LoVo (cell line): ENCODE measurements around the gene TOR1AIP2.

Source experiments
- DNase-seq: peaks from one replicate; pipeline ENCODE4 v3.0.0-alpha.2; 2016; ENCODE audit warnings: low spot score

Gene TOR1AIP2

GRCh38 chr1:179877586-179878265 lies at the start of gene TOR1AIP2:
TSS of gene TOR1AIP2 (minus strand) at chr1:179877803. CDS start at chr1:179852665, 25,138 bp downstream.
- DNase-seq: peak; percentile 85

GRCh38 chr1:179926850-179927205 lies 49.2 kb upstream of the TOR1AIP2 start:
- no peak for DNase-seq

- no peak for DNase-seq
Measured at GRCh38 chr1:179925922-179926849, 48.6 kb upstream of the TOR1AIP2 start.

DNA sequence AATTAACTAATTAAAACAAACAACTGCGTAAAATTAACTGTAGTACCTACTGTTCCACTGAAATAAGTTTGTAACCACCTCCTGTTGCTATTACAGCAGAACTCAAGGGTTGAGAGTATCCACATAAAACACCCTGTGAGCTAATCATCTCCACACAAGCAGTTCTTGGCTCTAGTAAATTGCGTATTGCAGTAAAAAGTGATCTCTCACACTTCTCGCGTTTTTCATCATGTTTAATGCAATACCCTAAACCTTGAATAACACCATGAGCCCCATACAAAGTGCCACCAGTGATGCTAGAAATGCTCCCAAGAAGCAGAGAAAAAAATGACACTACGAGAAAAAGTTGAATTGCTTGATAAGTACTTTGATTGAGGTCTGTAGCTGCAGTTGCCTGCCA lies 47.7 kb upstream of the TOR1AIP2 start:
- no peak for DNase-seq

- no peak for DNase-seq
Measured at GRCh38 chr1:179924268-179924667, 46.7 kb upstream of the TOR1AIP2 start.

- no peak for DNase-seq
Measured at GRCh38 chr1:179923029-179923428, 45.4 kb upstream of the TOR1AIP2 start.

GRCh38 chr1:179921981-179922872 lies 44.6 kb upstream of the TOR1AIP2 start:
- DNase-seq: no peak

DNA sequence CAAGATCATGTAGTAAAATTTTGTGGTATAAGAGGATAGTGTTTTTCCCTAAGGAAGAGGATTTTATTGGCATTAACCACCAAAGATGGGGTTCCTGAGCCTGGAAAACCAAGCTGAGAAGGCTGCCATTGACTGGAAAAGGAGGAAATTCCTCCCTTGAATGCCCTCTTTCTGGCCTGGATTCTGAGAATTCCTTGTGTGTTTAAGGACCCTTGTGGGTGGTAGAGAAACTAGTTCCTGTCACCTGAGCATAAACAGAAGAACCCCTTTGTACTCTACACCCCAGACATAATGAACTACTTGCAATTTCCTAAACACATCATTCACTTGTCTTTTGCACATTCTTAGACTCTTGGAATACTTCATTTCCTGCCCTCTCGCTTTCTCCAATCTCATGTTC lies 43.9 kb upstream of the TOR1AIP2 start:
- DNase-seq: no peak

- no peak for DNase-seq
Measured at GRCh38 chr1:179917601-179918429, 40.2 kb upstream of the TOR1AIP2 start.

GRCh38 chr1:179911812-179912211 lies 34.2 kb upstream of the TOR1AIP2 start:
- no peak for DNase-seq

- no peak for DNase-seq
Measured at GRCh38 chr1:179910934-179911333, 33.3 kb upstream of the TOR1AIP2 start.

DNA sequence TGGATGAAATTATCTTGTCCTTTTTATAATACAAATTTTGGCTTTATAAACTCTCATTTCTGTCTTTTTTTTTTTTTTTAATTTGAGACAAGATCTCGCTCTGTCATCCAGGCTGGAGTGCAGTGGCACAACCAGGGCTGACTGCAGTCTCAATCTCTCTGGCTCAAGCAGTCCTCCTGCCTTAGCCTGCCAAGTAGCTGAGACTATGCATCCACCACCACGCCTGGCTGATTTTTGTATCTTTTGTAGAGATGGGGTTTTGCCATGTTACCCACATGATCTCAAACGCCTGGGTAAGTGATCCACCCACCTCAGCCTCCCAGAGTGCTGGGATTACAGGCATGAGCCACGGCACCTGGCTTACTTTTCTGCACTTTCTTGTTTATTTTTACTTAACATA lies 12.0 kb upstream of the TOR1AIP2 start:
- DNase-seq: no peak

GRCh38 chr1:179888071-179888470 lies 10.5 kb upstream of the TOR1AIP2 start:
- no peak for DNase-seq

GRCh38 chr1:179883745-179884138 lies 6.1 kb upstream of the TOR1AIP2 start:
- DNase-seq: peak; percentile 19

DNA sequence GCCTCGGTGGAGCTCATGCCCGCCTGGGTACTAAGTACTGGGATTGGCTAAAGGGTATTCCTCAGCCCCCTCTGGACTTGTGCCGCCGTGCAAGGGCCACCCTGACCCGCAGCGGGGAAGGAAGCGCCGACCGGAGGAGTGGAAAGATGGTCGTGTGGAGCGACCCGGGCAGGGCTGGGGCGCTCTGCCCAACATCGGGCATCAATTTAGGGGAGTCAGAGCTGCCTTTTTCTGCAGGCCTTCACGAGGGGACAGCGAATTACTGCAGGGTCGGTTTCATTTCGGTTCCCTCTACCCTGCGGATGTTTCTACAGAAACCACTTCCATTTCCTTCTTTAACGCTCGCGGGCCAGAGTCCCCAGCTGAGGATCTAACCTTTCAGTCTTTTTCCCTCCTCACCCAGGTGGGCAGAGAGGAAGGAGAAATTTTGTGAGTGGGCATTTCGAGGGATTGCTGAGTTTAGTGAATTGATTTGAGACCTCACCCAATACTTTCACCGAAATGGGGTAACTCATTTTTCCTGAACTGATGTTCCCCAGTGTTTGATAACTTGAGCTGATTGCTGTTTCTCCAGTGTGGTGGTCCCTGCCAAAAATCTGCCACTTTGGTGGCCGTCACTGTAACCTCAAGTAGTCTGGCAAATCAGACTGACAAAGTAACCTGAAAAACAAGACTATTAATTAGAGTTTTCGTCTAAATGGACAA lies 5.6 kb upstream of the TOR1AIP2 start:
- no peak for DNase-seq

GRCh38 chr1:179882253-179883039 lies 4.8 kb upstream of the TOR1AIP2 start, which contains the start of gene TOR1AIP1:
TSS of gene TOR1AIP1 (plus strand) at chr1:179882285. CDS start at chr1:179882503, 218 bp downstream.
- peak; percentile 95 for DNase-seq

GRCh38 chr1:179881642-179882252 lies 4.1 kb upstream of the TOR1AIP2 start:
- DNase-seq: peak; percentile 80

GRCh38 chr1:179879797-179880196 lies 2.2 kb upstream of the TOR1AIP2 start:
- DNase-seq: no peak

DNA sequence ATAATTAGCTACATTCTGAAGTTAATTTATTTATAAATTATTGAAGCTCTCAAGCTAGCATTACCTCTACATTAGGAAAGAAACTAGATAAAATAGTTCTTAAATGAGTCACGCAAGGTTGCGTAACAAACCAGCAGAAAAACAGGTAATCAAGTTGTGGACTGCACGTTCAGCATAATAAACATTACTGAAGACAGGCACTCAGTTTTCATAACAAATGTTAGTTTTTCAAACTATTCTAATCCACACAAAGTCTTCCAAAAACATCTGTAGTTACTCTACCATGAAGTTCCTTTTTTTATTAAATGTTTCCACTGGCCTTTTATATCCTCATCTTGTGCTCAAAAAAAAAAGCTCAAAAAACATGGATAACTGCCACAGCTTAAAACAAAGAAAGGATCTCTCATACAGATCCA lies 1.3 kb downstream of the TOR1AIP2 start:
- DNase-seq: peak; percentile 75
